GM18517 (cell line): Measurements from ENCODE around the gene LBR.

ENCODE experiments used
- ATAC-seq: cut with Tn5 transposase; IDR thresholded peaks from one replicate; pipeline ENCODE4 v1.9.1; 2021; ENCODE audit warnings: mild to moderate bottlenecking, moderate library complexity; ENCODE audit not compliant: unreplicated experiment

The LBR gene

DNA sequence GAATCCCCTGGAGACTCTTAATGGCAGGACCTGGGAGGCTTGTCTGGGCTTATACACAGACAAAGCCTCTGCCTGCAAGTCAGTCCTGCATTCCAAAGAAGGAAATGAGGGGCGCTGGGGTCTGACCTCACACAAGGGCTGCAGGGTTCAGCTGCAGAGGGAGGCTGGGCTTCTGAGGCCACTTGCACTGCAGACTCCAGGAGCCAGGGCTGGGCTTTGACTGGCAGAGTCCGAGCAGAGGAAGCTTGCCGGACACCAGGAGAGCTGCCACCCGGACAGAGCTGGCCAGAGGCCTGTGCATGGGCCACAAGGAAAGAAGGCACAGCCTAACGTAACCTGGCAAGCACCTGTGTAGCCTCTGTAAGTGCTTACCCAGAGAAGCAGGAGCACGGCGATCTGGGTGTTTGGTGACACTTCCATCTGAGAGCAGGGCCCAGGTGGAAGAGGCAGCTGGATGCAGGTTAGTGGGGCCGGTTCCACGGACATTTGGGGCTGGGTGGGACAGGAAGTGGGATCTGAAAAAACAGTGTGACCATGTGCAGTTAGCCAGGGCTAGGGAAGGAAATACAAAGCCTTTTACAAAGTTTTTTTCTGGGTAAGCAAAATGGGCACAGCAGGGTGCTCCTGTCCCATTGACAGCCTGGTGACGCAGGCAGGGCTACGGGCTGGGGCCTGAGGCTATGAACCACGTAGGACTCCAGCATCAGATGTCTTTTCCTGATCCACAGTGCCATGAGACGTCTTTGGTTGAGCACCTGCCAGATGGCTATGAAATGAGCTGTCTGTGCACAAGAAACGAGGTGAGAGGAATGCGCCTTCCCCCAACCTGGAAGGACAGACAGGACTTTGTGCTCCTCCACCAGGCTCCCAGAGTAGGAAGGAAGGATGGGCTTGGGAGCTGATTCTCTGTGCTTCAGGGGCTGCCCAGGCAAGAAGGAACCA lies 37.3 kb upstream of the LBR start:
- ATAC-seq: no peak

DNA sequence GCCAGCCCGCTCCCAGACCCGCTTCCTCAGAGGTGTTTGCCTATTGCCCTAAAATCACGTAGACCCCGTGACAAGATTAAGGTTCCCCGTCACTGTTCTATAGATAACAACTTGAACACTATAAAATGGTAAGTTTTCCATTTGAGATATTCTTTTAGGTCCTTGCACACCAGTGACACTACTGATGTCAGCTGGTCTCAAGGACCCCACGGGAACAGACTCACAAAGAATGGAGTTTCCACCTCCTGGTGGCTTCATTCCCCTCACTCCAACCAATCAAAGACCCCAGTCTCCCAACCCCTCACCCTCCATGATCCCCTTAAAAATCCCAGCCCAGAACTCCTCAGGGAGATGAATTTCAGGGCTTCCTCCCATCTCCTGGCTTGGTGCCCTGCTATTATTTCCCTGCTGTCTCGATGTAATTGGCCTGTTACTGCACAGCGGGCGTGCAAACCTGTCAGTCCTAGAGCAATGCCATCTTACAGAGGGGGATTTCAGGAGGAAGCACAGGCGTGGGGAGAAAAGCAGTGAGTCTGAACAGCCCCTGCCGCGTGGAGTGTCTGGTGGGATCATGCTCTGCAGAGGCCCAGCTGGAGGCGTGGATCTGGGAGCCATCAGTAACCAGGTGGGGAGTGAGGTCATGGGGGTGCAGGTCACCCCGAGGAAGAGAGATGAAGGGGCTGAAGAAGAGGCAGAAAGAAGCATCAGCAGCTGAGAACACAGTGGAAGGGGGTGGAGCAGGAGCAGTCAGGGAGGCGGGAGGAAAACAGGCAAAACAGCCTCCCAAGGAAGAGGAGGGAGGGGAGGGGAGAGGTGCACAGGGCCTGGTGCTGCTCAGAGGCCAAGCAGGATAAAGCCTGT lies 35.1 kb upstream of the LBR start:
- ATAC-seq: no peak

DNA sequence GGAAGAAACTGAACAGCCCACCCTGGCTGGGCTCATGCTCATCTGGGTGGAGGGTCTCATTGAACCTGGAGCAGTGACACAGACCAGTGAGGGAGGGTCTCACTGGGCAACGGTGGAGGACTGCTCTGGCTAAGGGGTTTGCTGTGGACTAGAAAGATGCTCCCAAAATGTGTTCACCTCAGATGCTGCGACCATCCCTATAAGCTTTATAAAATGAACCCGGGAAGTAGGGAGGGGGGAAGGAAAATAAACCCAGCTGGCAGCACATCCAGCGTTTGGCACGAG lies 34.5 kb upstream of the LBR start:
- ATAC-seq: no peak

DNA sequence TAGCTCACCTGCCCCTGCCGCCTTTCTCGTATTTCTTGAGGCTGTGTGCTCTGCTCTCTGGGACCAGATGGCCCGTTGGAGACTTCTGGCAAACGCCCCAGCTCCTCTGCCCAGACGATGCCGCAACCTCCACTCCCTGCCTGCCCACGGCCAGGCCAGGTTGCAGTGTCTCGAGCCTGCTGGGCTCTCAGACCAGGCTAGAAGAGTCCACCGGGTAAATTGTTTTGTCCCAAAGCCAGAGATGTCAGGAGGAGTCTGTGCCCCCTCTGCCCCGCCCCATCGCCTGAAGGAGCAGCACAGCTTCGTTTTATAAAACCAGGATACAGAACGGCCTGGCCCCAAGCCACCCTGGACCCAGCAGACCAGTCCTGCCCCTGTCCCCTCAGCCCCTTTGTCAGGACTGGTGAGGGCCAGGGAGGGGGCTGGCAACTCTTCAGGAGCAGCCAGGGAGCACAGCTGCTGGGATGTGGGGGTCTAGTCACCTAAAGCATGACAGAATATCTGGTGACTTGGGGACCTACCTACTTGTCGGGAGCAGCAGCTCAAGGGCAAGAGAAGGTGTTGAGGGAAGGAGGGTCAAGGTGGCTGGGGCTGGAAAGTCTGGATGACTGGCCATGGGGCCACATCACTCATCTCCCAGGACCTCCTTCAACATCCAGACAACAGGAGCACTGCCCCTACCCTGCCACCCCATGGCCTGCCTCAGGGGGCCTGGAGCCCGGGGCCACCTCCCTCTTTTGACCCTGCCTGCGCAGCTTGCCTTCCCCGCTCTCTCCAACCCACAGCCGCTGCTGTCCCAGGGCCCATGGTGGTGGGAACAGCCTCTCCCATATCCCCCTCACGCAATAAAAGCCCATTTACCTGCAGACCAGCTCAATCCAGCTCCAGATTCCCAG lies 33.9 kb upstream of the LBR start:
- no peak for ATAC-seq

DNA sequence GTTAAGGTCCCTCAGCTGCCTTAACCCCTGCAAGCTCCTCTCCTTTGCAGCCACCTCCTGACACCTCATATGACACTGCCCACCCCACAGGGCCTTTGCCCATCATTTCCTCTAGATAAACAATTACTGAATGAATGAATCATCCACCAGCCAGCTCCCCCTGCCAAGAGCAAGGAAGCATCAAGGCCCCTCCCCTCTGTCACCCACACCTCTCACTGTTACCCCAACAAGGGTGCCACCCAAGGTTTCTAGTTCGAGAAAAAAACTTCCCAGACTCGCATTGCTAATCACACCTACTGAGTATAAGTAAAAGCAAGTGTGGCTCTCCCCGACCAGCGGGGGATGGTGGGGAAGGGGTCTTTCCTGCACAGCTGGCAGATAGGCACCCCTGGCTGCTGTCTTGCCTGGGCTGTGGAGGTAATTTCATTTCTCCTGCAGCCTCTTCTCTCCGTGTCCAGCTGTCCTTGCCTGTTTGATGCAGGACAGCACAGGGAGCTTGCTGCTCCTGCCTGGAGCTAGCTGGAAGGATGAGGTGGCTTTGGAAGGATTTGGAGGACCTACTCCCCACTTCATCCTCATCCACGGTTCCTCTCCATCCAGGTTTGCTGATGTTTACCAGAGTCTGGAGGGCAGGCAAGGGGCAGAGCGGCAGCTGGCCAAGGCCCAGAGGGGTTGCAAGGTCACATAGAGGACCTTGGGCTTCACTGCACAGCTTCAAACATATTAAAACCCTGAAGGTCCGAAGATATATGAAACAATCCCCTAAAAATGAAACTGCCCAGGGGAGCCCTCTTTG lies 33.1 kb upstream of the LBR start:
- ATAC-seq: no peak

DNA sequence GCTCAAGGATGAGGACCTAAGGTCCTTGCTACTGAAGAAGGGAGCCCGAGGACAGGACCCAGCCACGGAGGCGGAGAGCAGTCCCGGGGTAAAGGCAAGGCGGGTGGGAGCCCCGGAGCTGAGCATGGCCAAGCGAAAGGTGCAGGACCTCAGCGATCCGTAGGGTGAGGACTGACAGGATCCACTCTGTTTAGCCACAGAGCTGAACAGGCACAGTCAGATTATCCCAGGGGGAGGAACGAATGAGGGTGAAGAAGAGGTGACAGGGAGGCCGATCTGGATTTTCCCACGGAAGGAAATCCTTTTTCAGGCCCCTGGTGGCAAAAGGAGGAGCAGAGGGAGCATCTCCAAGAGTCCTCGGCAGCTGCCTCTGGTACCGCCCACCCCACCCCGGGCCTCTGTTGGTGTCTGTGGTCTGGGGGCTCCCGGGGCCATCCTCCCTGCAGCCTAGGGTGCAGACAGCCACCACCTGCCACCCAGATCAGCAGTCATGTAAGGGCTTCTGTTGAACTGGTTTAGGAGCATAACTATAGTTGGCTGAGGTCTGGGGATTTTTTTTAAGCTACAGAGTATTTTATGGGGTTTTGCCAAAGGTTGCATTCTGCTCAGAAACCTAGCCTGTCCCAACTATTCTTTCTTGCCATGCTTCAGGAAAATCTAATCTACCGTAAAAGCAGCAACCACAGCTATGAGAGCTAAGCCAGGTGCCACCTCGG lies 32.3 kb upstream of the LBR start:
- ATAC-seq: no peak

DNA sequence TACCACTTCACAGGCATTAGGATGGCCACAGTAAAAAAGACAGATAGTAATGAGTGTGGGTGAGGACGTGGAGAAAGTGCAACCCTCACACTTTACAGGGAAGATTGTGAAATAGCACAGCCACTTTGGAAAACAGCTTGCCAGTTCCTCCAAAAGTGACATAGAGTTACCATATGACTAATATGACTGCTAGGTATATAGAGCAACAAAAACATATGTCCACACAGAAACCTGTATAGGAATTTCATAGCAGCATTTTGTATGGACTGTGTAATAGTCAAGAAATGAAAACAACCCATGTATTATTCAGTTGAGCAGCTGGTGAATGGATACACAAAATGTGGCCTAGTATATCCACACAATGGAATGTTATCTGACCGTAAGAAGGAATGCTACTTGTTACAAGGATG lies 30.4 kb upstream of the LBR start:
- no peak for ATAC-seq

DNA sequence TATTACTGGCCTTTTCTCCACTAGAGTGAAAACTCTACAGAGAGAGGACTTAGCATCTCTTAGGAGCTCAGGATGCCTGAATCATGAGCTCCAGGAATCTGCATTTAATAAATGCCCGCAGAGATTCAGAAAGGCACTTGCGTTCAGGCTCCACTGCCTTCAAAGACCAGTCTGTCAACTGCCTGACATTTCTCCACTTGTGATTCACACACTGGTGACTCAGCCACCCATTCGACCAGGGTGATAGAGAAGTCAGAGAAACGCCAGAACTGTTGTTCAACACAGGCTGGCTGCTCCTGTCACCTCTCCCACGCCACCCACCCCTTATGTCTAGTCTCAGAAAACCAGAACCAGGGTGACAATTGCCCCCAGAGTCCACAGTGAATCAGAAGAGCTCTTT lies 26.9 kb upstream of the LBR start:
- no peak for ATAC-seq

DNA sequence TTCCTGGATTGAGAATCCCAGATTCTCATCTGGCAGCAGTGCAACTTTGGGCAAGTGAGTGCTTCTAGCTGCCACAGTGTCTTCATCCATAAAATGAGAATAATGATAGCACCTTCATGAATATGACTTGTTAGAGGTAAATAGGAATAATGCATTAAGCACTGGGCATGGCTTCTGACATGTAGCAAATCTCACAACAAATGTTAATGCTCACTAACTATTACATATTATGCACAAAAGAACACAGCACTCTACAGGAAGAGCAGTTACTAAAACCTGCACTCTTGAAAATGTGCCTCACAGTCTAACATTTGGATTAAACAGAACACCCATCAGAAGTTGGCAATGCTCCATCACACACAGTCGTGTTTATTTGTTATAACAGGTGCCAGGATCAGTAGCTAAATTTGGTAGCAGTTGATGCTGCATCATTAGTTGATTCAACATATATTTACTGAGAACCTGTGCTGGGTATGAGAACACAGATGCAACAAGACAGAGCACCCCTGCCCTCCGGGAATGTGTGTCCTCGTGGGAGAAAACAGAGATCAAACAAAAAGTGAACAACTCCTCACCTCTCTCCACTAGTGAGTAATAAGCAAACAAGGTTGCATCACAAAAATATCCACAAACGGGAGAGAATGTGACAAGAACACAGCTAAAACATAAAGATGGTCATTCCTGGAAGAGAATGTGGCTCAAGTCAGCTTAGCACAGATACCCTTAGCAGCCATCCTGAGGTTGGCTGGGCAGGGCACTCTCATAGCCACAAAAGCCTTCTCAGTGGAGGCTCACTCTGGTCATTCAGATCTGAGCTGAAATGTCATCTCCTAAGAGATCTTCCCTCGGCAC lies 26.2 kb upstream of the LBR start:
- ATAC-seq: no peak

DNA sequence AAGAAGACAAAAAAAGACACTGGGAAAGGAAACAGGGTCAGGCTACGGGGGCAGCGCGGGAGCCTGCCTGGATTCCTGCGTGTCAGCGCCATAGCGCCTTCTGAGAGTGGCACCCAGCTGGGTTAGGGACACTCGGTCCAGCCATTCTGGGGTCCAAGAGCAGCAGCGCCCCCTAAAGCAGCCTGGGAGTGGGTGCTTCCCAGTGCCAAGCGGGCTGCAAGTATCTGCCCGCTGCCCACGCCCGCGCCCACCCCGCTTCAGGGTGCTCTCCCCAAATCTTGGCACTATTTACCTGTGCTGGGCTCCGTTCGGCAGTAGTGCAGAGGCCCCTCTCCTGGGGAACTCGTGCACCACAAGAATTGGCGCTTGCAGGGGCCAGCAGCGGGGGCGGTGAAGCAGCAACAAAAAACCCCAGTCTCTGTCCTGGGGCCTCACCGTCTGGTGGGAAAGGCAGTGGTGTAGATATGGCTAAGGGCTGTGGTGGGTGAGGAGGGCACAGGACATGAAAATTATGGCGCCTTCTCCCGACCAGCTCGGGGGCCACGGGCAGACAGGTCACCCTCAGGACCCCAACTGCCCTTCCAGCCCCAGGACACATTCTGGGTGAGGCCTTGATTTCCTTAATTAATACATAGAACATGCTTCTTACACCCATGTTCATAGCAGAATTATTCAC lies 24.1 kb upstream of the LBR start:
- no peak for ATAC-seq

DNA sequence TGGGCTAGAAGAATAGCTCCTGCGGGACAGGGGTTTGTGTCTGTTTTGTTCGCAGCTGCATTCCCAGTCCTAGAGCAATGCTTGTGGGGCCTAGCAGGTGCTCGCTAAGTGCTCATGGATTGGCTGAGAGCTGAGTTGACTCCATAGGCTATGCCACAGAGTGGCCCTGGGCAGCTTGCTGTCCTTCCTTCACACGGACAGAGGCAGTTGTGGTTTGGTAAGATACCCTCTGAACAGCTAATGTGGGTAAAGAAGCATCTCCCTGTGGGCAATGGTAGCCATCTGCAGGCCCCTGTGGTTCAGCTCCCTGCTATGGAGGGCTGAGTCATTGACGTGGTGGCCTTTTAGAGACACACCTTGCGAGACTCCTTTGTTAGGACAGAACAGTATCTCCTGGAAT lies 23.5 kb upstream of the LBR start:
- no peak for ATAC-seq

DNA sequence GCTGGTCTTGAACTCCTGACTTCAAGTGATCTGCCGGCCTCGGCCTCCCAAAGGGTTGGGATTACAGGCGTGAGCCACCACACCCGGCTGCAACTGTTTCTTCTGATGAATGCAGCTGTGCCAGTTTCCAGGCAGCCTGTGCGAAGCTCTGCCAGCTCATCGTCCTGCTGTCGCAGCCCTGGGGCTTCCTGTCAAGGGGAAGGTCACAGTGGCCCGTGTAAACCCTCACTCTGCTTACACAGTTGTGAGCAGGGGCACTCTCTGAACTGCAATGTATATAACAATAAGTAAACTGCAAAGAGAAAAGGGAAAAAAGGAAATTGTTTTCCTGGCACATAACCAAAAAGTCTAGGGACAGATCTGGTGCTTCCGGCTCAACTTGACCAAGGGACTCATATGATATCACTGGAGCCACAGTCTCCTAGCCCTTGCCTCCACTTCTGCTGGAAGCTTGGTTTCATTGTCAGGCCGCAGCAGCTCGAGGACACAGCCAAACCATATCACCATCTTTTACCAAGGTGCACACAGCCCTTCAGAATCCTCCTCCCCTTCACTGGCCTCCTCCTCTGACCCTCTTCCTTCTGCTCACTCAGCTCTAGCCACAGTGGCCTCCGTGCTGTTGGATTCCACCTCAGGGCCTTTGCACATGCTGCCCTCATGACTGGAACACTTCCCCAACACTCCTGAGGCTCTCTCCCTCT lies 22.8 kb upstream of the LBR start:
- no peak for ATAC-seq

DNA sequence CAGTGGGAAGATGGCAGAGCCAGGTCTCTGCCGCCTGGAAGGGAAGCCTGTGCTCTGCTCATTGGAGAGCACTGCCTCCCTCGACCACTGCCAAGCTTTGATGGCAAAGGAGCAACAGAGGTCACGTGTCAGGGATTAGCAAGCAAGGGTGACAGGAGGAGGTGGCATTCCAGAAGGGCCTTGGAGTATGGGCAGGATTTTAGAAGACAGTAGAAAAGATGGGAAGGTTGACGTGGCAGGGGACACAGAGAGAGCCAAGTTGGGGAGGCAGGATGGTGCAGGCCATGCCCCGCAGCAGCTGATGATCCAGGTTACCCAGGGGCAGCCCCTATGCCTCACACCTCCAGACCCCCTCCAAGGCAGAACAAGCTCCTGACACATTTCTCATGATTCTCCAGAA lies 21.9 kb upstream of the LBR start:
- no peak for ATAC-seq

DNA sequence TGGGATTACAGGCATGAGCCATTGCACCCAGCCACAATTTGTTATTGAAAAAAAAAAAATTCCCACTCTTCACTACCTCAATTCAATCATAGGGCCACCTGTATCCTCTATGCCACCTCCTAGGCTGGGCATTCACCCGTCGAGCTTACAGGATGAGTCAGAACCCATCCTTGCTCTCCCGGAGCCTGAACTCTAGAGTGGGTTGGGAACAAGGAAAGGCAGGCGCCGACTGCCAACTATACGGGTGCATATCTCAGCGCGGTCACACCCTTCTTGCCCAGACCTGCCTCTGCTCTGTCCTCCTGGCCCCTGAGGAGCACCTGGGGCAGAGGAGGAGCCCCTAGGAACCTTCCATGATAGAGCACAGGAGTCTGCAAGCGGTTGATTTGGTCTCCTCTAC lies 21.4 kb upstream of the LBR start:
- no peak for ATAC-seq

DNA sequence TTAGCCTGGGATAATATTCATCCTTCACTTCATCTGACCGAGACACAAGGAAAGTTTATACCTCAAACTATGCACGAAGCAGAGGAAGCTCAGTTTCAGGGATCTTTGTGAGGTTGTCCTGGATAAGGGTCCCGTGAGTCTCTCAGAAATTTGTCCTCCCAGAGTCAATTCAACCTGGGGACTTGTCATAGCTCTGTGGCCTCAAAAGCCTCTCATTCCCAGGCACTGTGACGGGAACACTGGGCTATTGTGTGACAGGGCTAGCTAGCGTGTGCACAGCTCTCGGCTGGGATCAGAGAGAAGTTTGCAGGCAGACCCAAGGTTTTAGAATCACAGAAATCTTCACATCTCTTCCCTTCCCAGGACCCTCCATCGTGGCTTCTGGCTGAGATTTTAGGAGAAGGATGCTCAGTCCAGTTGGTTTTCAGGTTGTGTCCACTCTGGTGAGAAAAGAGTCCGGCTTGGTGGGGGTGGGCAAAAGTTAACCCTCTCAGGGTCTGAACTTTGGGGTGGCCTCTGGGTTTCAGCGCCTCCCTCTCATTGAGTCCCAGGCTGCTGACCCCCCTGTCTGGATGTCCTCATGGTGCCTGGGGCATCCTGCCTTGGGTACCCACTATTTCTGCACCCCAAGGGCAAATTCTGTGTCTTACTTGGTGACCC lies 20.4 kb upstream of the LBR start:
- ATAC-seq: no peak

DNA sequence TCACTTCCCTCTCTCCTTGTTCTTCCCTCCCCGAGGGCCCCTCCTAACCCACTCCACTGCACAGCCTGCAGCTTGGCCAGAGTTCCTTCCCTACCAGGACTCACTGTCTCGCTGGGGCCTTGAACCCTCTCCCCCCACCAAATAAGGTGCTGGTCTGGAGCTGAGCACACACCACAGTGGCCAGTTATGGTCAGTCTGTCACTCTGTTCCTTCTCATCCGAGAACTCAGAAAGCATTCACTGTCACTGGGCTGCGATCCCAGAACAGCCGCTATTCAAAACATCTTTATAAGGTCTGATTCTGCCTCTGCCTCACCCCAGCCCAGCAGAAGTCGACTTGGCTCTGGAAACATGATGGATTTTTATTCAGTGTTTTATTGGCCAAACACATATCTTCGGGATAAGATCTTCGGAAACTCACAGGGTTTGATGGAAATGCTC lies 19.8 kb upstream of the LBR start:
- ATAC-seq: no peak

DNA sequence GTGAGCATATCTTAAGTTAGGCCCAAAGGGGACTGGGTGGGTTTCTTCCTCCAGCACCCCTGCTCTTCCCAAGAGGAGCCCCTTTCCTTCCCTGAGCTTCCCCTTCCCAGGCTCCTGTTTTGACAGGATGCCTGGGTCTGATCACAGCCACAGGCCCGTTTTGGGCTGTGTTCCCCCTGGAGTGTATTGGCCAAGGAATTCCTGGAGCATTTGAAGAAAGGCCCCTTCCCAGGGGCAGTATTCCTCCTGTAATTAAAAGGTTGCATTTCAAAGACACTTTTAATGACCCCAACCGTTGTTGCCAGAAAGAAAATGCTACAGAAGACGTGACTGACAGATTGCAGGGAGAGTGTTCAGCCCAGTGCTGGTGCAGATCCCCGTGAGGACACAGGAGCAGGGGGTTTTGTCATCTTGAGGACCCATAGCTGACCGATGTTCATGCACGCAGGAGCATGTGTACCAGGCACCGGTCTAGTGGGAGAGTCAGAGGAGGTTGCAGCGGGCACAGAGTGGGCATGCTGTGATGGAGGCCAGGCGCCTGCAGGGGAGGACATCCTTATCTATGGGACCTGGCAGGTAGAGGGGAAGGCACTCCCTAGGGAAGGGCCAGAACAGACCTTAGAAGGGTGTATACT lies 19.3 kb upstream of the LBR start:
- ATAC-seq: no peak
